NCI-H526 treated with DMSO at 0.1 percent for 48 hours (cell line): ENCODE results near the gene ALX3.
"Not testable (repeated sequence)": the region's sequence is repeated elsewhere in the genome, so short reads cannot be mapped to it uniquely, and the experiment has no call there.

Experiments
- DNase-seq: peaks from one replicate; lab custom pipeline; 2025; lab: John Stamatoyannopoulos, UW

The ALX3 gene

DNA sequence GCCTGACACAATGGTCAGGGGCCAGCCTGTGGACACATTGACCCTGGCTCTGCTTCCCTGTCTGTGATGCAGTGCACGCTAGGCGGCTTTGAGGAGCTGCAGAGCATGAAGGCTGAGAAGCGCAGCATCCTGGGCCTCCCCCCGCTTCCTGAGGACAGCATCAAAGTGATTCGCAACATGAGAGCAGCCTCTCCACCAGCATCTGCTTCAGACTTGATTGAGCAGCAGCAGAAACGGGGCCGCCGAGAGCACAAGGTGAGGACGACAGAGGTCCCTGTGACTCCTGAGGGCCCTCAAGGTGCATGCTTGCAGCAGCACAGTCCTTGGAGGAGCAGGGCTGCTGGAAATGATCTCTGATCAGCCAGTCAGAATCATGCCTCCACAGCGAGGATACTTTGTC, 27.5 kb downstream of the ALX3 start:
- DNase-seq, result no peak

DNA sequence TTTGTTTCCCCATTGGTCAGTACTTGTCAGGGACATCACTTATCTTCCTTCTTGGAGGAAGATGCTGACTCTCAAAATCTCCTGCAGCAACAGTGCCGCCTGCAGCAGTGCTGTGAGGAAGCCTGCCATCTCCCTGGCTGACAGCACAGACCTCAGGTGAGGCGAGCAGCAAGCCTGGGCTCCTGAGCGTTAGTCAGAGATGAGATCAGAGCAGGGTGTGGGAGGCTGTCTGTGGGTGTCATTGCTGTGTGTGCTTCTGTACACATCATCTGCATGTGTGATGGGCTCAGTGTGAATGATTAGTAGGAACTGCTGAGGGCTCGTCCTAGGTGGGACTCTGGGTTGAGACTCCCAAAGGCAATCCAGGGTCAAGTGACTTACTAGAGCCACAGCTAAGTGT, 29.9 kb downstream of the ALX3 start:
- no peak for DNase-seq

DNA sequence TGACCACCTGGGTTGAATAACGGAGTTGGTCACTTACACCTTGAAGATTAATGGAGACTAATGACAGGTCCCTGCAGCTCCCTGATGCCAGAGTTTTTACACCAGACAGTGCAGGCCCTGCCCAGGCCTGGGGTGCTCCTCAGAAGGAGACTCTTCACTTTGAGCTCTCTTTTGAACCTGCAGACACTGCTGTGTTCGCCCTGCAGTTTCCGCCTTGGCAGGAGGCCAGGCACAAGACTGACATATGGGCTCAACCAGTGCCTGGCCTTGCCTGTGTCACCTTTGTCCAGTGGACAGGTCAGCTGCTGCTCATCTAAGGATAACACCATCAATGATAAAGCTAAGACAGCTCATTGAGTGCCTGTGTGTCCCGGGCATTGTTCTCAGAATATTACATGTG, 30.8 kb downstream of the ALX3 start:
- no peak for DNase-seq

DNA sequence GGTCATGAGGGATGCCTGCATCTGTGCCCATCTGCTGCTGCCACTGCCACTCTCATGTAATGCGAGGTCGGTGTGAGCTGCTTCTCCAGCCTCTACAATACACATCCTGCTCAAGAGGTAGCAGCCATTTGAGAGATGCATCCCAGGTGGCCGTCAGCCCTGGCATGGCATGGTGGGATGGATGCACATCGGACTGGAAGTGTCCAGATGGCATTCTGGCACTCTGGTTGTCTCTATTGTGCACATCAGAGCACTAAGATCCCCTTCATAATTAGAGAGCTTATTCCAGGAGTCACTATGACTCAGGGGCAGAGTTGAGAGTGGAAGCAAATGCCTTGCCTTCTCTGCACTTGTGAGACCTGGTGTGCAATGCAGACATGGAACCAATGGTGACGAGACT, 32.2 kb downstream of the ALX3 start:
- DNase-seq, result no peak

DNA sequence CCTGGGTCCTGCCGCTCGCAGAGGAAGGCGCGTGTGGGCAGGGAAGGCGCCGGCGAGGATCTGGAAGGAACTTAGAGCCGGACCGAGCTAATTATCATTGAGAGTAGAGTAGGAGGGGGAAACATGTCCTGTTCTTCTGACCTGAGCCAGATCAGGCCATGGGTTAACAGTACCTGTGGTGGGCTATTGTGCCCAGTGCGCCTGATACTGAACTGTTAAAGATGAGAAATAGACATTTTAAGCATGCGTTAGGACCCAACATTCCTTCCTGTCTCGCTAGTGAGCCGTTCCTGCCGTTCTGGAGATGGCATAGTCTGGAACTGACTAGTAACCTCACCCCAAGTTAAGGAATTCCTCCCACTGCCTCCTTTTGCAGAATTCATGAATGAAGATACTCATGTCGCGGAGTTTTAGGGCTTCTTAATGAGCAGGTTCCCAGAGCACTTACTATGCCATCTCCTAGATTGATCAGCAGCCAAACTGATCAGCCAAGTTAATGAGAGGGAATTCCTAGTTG, 35.2 kb downstream of the ALX3 start:
- peak; percentile 47 for DNase-seq

- DNase-seq, result peak; percentile 95
Observed at GRCh38 chr1:110034451-110035235, 35.8 kb downstream of the ALX3 start, which contains the start of gene STRIP1. Gene STRIP1, plus strand, starts transcription at chr1:110034624. Its CDS starts 14 bp downstream, at chr1:110034638.

DNA sequence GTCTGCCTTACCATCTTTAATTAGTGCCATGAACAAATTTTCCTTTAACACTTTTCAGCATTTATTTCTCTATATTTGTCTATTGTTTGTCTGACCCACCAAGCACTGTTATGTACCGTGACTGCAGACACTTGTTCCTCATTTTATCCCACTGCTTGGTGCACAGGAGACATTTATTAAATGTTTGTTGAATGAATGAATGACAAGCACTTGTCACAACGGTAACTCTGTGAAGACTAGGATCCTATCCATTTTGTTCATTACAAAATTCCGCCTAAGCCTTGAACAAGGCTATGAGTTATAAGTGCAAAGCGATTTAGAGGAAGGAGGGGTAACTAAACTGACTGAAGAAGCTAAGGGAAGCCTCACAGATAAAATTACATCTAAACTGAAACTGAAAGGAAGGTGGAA, 36.4 kb downstream of the ALX3 start:
- no peak for DNase-seq

- DNase-seq, result no peak
Observed at GRCh38 chr1:110033421-110033820, 37.1 kb downstream of the ALX3 start.

GRCh38 chr1:110032327-110032726, 38.1 kb downstream of the ALX3 start:
- DNase-seq, result no peak

GRCh38 chr1:110030687-110031086, 39.8 kb downstream of the ALX3 start:
- not testable (repeated sequence) for DNase-seq

GRCh38 chr1:110024613-110025012, 45.9 kb downstream of the ALX3 start:
- no peak for DNase-seq

DNA sequence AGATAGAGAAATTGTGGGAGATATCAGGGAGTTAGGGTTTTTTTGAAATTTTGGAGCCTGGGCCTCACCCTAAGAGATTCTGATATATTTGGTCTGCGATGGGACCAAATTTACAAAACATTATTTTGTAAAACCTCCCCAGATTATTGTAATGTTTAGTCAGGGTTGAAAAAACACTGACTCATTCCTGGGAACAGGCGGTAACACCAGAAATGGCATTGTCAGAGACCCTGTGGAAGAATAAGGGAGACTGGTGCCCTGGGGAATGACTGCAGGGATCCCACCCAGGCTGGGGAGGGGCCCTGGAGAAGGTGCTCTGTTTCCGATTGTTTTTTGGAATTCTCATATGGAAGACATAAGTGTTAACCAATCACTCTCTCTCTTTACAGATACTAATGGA, 49.2 kb downstream of the ALX3 start:
- no peak for DNase-seq

DNA sequence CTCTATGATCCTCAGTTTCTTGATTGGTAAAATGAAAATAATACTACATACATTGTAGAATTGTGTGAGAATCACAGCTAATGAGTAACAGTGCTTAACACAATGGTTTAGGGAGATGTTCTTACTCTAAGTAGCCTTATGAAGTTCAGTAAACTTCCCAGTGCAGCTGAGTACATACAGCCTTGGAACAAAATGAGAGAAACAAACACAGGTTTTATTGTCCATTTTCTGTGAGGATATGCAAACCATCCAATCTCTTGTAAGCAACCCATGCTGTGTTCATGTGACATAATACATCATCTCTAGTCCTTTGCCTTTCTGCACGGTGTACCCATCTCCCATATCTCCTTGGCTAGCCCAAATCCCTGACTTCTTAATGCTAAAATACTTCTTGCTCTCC, 50.7 kb downstream of the ALX3 start:
- DNase-seq, result no peak

DNA sequence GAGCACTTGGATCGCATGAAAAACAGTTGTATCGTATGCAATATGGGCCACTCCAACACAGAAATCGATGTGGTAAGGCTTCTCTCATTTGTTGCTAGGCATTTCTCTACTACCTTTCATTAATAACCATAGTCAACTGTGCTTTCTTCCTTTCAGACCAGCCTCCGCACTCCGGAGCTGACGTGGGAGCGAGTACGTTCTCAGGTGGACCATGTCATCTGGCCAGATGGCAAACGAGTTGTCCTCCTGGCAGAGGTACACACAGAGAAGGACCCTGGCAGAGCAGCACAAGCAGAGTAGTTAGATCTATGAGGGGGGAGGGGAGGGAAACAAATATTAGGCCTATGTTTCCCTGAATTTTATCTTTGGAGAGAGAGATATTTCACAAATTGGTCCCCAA, 52.1 kb downstream of the ALX3 start:
- no peak for DNase-seq

DNA sequence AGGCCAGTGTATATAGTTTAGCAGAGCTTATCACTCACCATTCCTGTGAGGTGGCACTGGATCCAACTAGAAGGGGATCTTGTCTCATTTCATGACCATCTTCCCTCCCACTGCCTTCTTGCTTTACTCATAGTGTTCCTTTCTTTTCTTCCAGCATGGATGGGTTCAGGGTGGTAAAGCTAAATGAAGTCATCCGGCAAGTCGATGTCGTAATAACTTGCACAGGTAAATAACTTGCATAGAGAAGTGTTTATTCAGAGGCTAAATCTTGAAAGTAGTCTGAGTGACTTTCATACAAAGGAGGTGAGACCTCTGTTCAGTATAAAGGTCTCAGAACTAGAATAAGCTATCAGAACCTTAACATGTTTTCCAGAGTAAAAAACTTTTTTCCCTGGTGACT, 52.7 kb downstream of the ALX3 start:
- DNase-seq, result no peak

- no peak for DNase-seq
Observed at GRCh38 chr1:110012100-110012780, 58.2 kb downstream of the ALX3 start.

- DNase-seq, result no peak
Observed at GRCh38 chr1:110011527-110012041, 58.9 kb downstream of the ALX3 start.
